HCT116 (cell line): ENCODE data around the gene TMED10. TPM values are rescaled to one million over a fixed set of nuclear protein-coding genes. Genes with fewer than 3 reads are reported as not detected.

Experiments
- ATAC-seq: fragments of 200-7000 bp; cut with Tn5 transposase; 2 replicates; pipeline ENCODE4 v1.9.1; 2020; ENCODE audit warnings: mild to moderate bottlenecking, moderate library complexity
- BruUV-seq: library from RNA; stranded (reverse); fragments of 400-500 nt; replicated peaks from 2 replicates; lab custom pipeline; 2021; lab: Mats Ljungman, UMichigan
- CTCF ChIA-PET: fragments of 300-600 bp; sonication (Branson Sonifier 250); formaldehyde crosslinking; loops from one replicate; lab custom pipeline; 2021; ENCODE audit warnings: antibody characterized with exemption; lab: Charles Lee
- POLR2A ChIA-PET: fragments of 300-600, 350-600 bp; sonication (Branson Sonifier 250); formaldehyde crosslinking; loops from one replicate; lab custom pipeline; 2021; ENCODE audit warnings: antibody characterized with exemption; lab: Charles Lee
- RAD21 ChIA-PET, 2 experiments: fragments of 300-600 bp; sonication (Branson Sonifier 250); formaldehyde crosslinking; loops; one replicate each; lab custom pipeline; 2023; ENCODE audit warnings: low total read pairs in 2 of 2; ENCODE audit not compliant: uncharacterized antibody in 2 of 2, unreplicated experiment in 2 of 2, low non-redundant PET in 1 of 2; lab: Charles Lee
- DNase-seq: peaks from one replicate; pipeline ENCODE4 v3.0.0-alpha.2; 2010; ENCODE audit warnings: low read depth, low spot score
- H2AFZ ChIP-seq: fragments of 200-600 bp; shearing (Covaris generic), sonication (generic); 2 replicates; pipeline ENCODE4 v1.6.1; 2017; ENCODE audit warnings: low read depth, mixed run types, mixed read lengths, antibody characterized with exemption, low read length; ENCODE audit not compliant: poor library complexity, severe bottlenecking
- H3K27ac ChIP-seq: 2 replicates; pipeline ENCODE4 v1.5.1; 2012; ENCODE audit warnings: low read depth, low read length
- H3K27me3 ChIP-seq: fragments of 200-600 bp; sonication (generic); 2 replicates; pipeline ENCODE4 v1.6.1; 2016; ENCODE audit warnings: mixed run types, low read length, mixed read lengths; ENCODE audit not compliant: insufficient read depth
- H3K36me3 ChIP-seq, 2 experiments: fragments of 200-500 bp in 1 of 2; fragments of 200-600 bp in 1 of 2; sonication (Bioruptor generic) in 1 of 2; sonication (generic) in 1 of 2; 2 replicates each; pipeline versions ENCODE4 v1.5.1 to v1.6.1; 2014 to 2016; ENCODE audit warnings: low read length in 2 of 2, inconsistent platforms in 1 of 2, mixed read lengths in 1 of 2, mixed run types in 1 of 2; ENCODE audit not compliant: insufficient read depth in 2 of 2, control insufficient read depth in 1 of 2
- H3K4me1 ChIP-seq, 2 experiments: fragments of 200-600 bp in 1 of 2; sonication (generic) in 1 of 2; 2 replicates each; pipeline versions ENCODE4 v1.5.1 to v1.6.1; 2012 to 2017; ENCODE audit warnings: low read length in 2 of 2, inconsistent platforms in 1 of 2, mild to moderate bottlenecking in 1 of 2, mixed read lengths in 1 of 2, mixed run types in 1 of 2, moderate library complexity in 1 of 2; ENCODE audit not compliant: insufficient read depth in 2 of 2, control insufficient read depth in 1 of 2
- H3K4me2 ChIP-seq: fragments of 200-600 bp; sonication (generic); 2 replicates; pipeline ENCODE4 v1.6.1; 2017; ENCODE audit warnings: mixed run types, low read length, mixed read lengths
- H3K4me3 ChIP-seq, 2 experiments: fragments of 200-600 bp in 1 of 2; sonication (generic) in 1 of 2; replicated peaks in 1 of 2; 2 replicates each; pipeline ENCODE4 v1.5.1; 2011 to 2016; ENCODE audit warnings: low read length in 2 of 2, control low read depth in 1 of 2, low read depth in 1 of 2, mild to moderate bottlenecking in 1 of 2, mixed read lengths in 1 of 2, mixed run types in 1 of 2
- H3K79me2 ChIP-seq: fragments of 200-600 bp; sonication (generic); 2 replicates; pipeline ENCODE4 v1.6.1; 2017; ENCODE audit warnings: mild to moderate bottlenecking, mixed run types, low read length, moderate library complexity, mixed read lengths; ENCODE audit not compliant: insufficient read depth
- H3K9ac ChIP-seq: fragments of 200-600 bp; sonication (generic); 2 replicates; pipeline ENCODE4 v1.6.1; 2016; ENCODE audit warnings: low read length, mixed read lengths
- H3K9me2 ChIP-seq: fragments of 200-600 bp; sonication (generic), shearing (Covaris generic); 2 replicates; pipeline ENCODE4 v1.6.1; 2017; ENCODE audit warnings: mixed run types, mild to moderate bottlenecking, moderate library complexity; ENCODE audit not compliant: insufficient read depth
- H3K9me3 ChIP-seq, 2 experiments: fragments of 200-500 bp in 1 of 2; fragments of 200-600 bp in 1 of 2; sonication (Bioruptor generic) in 1 of 2; sonication (generic) in 1 of 2; 2 replicates each; pipeline ENCODE4 v1.6.1; 2014 to 2017; ENCODE audit warnings: low read length in 2 of 2, mixed read lengths in 2 of 2, inconsistent platforms in 1 of 2, low read depth in 1 of 2, mild to moderate bottlenecking in 1 of 2, mixed run types in 1 of 2, moderate library complexity in 1 of 2; ENCODE audit not compliant: control insufficient read depth in 1 of 2, insufficient read depth in 1 of 2
- H4K20me1 ChIP-seq: fragments of 200-600 bp; sonication (generic), shearing (Covaris generic); 2 replicates; pipeline ENCODE4 v1.6.1; 2017; ENCODE audit warnings: mixed run types, mild to moderate bottlenecking, moderate library complexity; ENCODE audit not compliant: insufficient read depth
- CBX3 ChIP-seq: IDR thresholded peaks from 2 replicates; pipeline ENCODE4 v1.6.1; 2012; ENCODE audit warnings: low read depth
- EGR1 ChIP-seq: IDR thresholded peaks from 2 replicates; pipeline ENCODE4 v1.6.1; 2012; ENCODE audit warnings: low read depth
- ELF1 ChIP-seq: IDR thresholded peaks from 2 replicates; pipeline ENCODE4 v1.6.1; 2012; ENCODE audit warnings: low read depth, borderline replicate concordance
- EZH2phosphoT487 ChIP-seq: fragments of 200-600 bp; IDR thresholded peaks from 2 replicates; pipeline ENCODE4 v1.6.1; 2018; ENCODE audit warnings: antibody characterized with exemption, borderline replicate concordance
- FOSL1 ChIP-seq: IDR thresholded peaks from 2 replicates; pipeline ENCODE4 v1.6.1; 2012; ENCODE audit warnings: low read depth
- JUND ChIP-seq: IDR thresholded peaks from 2 replicates; pipeline ENCODE4 v1.6.1; 2012
- POLR2AphosphoS5 ChIP-seq: IDR thresholded peaks from 2 replicates; pipeline ENCODE4 v1.6.1; 2011; ENCODE audit warnings: mild to moderate bottlenecking, low read depth, low read length, moderate library complexity
- SIN3A ChIP-seq: IDR thresholded peaks from 2 replicates; pipeline ENCODE4 v1.6.1; 2012; ENCODE audit warnings: low read depth
- SP1 ChIP-seq: IDR thresholded peaks from 2 replicates; pipeline ENCODE4 v1.6.1; 2012; ENCODE audit warnings: low read depth
- SRF ChIP-seq: IDR thresholded peaks from 2 replicates; pipeline ENCODE4 v1.6.1; 2012; ENCODE audit warnings: low read depth
- ZNF274 ChIP-seq: fragments of 200-500 bp; sonication (Bioruptor generic); IDR thresholded peaks from 2 replicates; pipeline ENCODE4 v1.6.1; 2014; ENCODE audit warnings: mild to moderate bottlenecking, low read depth, low read length, inconsistent platforms
- intact Hi-C: fragments of 100-400 bp; cut with micrococcal nuclease; formaldehyde crosslinking; loops from 2 replicates; pipeline ENCODE4 v1.10.0; 2022
- total RNA-seq: library from RNA; stranded (reverse); gene quantifications from one replicate; pipeline ENCODE4 v1.2.1, GENCODE V29; 2021; ENCODE audit not compliant: unreplicated experiment
- TF ChIP-seq, protein P1 (sequence below): IDR thresholded peaks from 2 replicates; pipeline ENCODE4 v1.6.1; 2012
- TF ChIP-seq, protein P2 (sequence below): IDR thresholded peaks from 2 replicates; pipeline ENCODE4 v1.6.1; 2011; ENCODE audit warnings: mild to moderate bottlenecking, low read length, moderate library complexity; ENCODE audit not compliant: insufficient replicate concordance; ENCODE audit errors: extremely low read depth
- TF ChIP-seq, protein P3 (sequence below): IDR thresholded peaks from 2 replicates; pipeline ENCODE4 v1.6.1; 2012
- TF ChIP-seq, protein P4 (sequence below), 3 experiments: fragments of 200-600 bp in 1 of 3; sonication (generic) in 1 of 3; IDR thresholded peaks in 2 of 3; conservative IDR thresholded peaks in 1 of 3; 2 replicates each; pipeline ENCODE4 v1.5.1; 2012 to 2017; ENCODE audit warnings: low read depth in 2 of 3, low read length in 2 of 3, antibody characterized with exemption in 1 of 3, borderline replicate concordance in 1 of 3, control low read depth in 1 of 3, mild to moderate bottlenecking in 1 of 3, mixed read lengths in 1 of 3, mixed run types in 1 of 3, moderate library complexity in 1 of 3; ENCODE audit not compliant: insufficient read depth in 1 of 3

TMED10 gene
- total RNA-seq, 1 experiment from 2014 or later, result 303 TPM

DNA sequence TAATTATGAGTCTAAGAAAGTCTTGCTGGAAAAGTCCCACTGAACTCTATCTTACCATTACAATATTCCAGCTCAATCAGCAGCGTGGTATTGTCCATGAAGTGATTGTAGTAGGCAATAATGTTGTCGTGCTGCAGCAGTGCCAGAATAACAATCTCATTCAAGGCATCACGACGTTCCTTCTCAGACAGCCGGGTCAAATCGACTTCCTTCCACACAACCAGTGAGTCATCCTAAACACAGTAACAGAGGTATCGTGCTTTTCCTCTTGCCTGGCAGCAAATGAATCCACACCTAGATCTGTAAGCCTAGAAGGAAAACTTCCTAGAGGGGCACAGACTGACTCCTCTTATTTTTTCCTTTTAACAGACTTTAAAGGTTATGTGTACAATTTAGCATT is 52.4 kb downstream of the TMED10 start (continued):
- no peak for TF ChIP-seq CBX3

DNA sequence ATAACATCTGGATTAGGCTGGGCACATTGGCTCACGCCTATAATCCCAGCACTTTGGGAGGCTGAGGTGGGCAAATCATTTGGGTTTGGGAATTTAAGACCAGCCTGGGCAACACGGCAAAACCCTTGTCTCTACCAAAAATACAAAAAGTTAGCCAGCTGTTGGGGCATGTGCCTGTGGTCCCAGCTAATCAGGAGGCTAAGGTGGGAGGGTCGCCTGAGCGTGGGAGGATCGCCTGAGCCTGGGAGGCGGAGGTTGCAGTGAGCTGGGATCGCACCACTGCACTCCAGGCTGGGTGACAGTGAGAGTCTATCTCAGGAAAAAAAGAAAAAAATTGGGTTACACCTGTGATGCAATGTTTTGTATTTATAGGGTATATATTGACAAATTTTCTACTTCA is 54.9 kb downstream of the TMED10 start:
- CTCF ChIA-PET, result no interaction called here
- Histone ChIP-seq H3K9me2 (no peaks in the 10 kb centered on the region), H2AFZ (no peak overlapping the region), H3K4me2 (no peak overlapping the region), H3K36me3 (peaks cover 15 to 18% of the 10 kb centered on the region in 2 experiments; a peak in 3 of 4 replicates), H3K27ac (no peak overlapping the region), H3K9ac (no peak overlapping the region), H3K79me2 (peaks cover 18% of the 10 kb centered on the region), H3K27me3 (no peaks in the 10 kb centered on the region), H3K9me3 (no peaks in the 10 kb centered on the region), H4K20me1 (no peaks in the 10 kb centered on the region), H3K4me1 (peaks cover 23 to 28% of the 10 kb centered on the region in 2 experiments), H3K4me3 (no peak overlapping the region)
- RAD21 ChIA-PET, result no interaction called here
- no TSS peak for BruUV-seq
- no peak for DNase-seq
- intact Hi-C loops, result no loop called here
- ATAC-seq, result no peak
- no peak for TF ChIP-seq FOSL1
- no peak for TF ChIP-seq ZNF274
- POLR2A ChIA-PET, result no interaction called here

DNA sequence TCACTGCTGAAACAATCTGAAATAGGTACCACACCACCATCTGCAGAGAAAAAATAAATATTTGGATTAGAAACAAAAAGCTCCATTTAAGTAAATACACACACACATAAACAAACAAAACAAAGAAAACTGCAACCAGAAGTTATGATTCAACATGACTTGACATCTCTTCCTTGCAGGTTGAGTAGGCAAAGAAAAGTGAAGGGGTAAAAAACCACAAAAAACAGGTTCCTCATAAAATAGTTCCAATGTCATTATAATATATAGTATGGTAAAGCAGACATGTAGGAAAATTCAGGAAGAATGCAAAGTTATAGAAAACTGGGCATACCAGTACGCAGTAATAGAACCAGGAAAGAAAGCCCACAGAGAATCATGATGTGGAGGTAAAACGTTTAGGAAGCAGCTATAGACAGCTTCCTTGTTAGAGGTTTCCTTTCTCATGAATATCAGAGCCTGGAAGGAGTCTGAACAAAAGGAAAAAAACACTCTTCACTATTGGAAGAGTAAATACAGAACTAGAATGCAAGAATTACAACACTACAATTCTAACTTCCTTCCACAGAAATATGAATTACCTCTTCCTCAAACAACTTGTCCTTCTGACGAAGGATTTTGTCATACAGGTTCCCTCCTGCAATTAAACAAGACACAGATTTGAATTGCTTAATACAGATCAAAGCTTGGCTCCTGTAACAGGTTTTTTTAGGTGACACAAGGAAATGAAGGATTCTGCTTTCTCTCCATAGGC is 55.7 kb downstream of the TMED10 start:
- ChIA-PET RAD21 (no interaction called here), POLR2A (interaction anchor here (0.6 kb wide), 1 partner anchor 40 kb away, joined by 3 read pairs; no protein-coding TSS in a partner anchor), CTCF (no interaction called here)
- Histone ChIP-seq H3K4me3 (no peak overlapping the region), H3K27me3 (no peaks in the 10 kb centered on the region), H3K4me2 (no peak overlapping the region), H3K4me1 (peaks cover 21 to 23% of the 10 kb centered on the region in 2 experiments), H3K27ac (no peak overlapping the region), H3K9me3 (no peaks in the 10 kb centered on the region), H4K20me1 (no peaks in the 10 kb centered on the region), H3K9ac (no peak overlapping the region), H3K36me3 (peaks cover 20 to 26% of the 10 kb centered on the region in 2 experiments), H3K79me2 (peaks cover 10% of the 10 kb centered on the region), H2AFZ (no peak overlapping the region), H3K9me2 (no peaks in the 10 kb centered on the region)
- no peak for TF ChIP-seq SRF
- TF ChIP-seq EGR1, result no peak
- TF ChIP-seq, protein P1, sequence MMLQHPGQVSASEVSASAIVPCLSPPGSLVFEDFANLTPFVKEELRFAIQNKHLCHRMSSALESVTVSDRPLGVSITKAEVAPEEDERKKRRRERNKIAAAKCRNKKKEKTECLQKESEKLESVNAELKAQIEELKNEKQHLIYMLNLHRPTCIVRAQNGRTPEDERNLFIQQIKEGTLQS, result no peak
- TF ChIP-seq ELF1, result no peak
- no peak for TF ChIP-seq FOSL1
- TF ChIP-seq SIN3A, result no peak
- TF ChIP-seq, protein P2, sequence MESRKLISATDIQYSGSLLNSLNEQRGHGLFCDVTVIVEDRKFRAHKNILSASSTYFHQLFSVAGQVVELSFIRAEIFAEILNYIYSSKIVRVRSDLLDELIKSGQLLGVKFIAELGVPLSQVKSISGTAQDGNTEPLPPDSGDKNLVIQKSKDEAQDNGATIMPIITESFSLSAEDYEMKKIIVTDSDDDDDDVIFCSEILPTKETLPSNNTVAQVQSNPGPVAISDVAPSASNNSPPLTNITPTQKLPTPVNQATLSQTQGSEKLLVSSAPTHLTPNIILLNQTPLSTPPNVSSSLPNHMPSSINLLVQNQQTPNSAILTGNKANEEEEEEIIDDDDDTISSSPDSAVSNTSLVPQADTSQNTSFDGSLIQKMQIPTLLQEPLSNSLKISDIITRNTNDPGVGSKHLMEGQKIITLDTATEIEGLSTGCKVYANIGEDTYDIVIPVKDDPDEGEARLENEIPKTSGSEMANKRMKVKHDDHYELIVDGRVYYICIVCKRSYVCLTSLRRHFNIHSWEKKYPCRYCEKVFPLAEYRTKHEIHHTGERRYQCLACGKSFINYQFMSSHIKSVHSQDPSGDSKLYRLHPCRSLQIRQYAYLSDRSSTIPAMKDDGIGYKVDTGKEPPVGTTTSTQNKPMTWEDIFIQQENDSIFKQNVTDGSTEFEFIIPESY, result no peak
- TF ChIP-seq SP1, result no peak
- no peak for TF ChIP-seq POLR2AphosphoS5
- TF ChIP-seq, protein P3, sequence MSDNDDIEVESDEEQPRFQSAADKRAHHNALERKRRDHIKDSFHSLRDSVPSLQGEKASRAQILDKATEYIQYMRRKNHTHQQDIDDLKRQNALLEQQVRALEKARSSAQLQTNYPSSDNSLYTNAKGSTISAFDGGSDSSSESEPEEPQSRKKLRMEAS, result no peak
- no peak for TF ChIP-seq EZH2phosphoT487
- TF ChIP-seq, protein P4, sequence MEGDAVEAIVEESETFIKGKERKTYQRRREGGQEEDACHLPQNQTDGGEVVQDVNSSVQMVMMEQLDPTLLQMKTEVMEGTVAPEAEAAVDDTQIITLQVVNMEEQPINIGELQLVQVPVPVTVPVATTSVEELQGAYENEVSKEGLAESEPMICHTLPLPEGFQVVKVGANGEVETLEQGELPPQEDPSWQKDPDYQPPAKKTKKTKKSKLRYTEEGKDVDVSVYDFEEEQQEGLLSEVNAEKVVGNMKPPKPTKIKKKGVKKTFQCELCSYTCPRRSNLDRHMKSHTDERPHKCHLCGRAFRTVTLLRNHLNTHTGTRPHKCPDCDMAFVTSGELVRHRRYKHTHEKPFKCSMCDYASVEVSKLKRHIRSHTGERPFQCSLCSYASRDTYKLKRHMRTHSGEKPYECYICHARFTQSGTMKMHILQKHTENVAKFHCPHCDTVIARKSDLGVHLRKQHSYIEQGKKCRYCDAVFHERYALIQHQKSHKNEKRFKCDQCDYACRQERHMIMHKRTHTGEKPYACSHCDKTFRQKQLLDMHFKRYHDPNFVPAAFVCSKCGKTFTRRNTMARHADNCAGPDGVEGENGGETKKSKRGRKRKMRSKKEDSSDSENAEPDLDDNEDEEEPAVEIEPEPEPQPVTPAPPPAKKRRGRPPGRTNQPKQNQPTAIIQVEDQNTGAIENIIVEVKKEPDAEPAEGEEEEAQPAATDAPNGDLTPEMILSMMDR (IDR thresholded peaks at IDR 0.05 in 2 of 3, conservative IDR thresholded peaks at IDR 0.05 in 1 of 3; ENCODE audit: borderline replicate concordance in 1 of 3, insufficient read depth in 1 of 3, low read depth in 2 of 3, low read length in 2 of 3), result no peak
- TF ChIP-seq JUND, result no peak
- intact Hi-C loops, result no loop called here
- DNase-seq (no peak), ATAC-seq (no peak)
- no TSS peak for BruUV-seq
